K562 (cell line): Measurements from ENCODE around the gene OR7A10. TPM values are rescaled to one million over a fixed set of nuclear protein-coding genes. Genes with fewer than 3 reads are reported as not detected.

Source experiments
- BHLHE40 ChIP-seq: IDR thresholded peaks from 2 replicates; pipeline ENCODE4 v1.6.1; 2011; ENCODE audit warnings: low read length, improper control_type of control experiment
- CREM ChIP-seq: IDR thresholded peaks from 2 replicates; pipeline ENCODE4 v1.6.1; 2014; ENCODE audit warnings: antibody characterized with exemption, low read depth
- DMBX1 ChIP-seq: fragments of 250-450 bp; sonication (Bioruptor Pico); IDR thresholded peaks from 2 replicates; pipeline ENCODE4 v1.8.0; 2022; ENCODE audit warnings: inconsistent platforms, mild to moderate bottlenecking, moderate library complexity, borderline replicate concordance
- HNRNPUL1 ChIP-seq: fragments of 200-400 bp; formaldehyde crosslinking; IDR thresholded peaks from 2 replicates; pipeline ENCODE4 v1.6.1; 2017; ENCODE audit warnings: low read length
- KHSRP ChIP-seq: fragments of 450-650 bp; IDR thresholded peaks from 2 replicates; pipeline ENCODE4 v1.6.1; 2017
- NFXL1 ChIP-seq: fragments of 450-650 bp; formaldehyde crosslinking; IDR thresholded peaks from 2 replicates; pipeline ENCODE4 v1.4.0; 2021; ENCODE audit warnings: mild to moderate bottlenecking
- RB1 ChIP-seq: fragments of 450-650 bp; IDR thresholded peaks from 2 replicates; pipeline ENCODE4 v1.6.1; 2017; ENCODE audit warnings: low read depth, mild to moderate bottlenecking
- TCF7 ChIP-seq: sonication (generic); IDR thresholded peaks from 2 replicates; pipeline ENCODE4 v1.6.1; 2016; ENCODE audit warnings: antibody characterized with exemption, borderline replicate concordance
- YY1 ChIP-seq, 3 experiments: IDR thresholded peaks; 2 replicates each; pipeline ENCODE4 v1.6.1; 2011; ENCODE audit warnings: low read length in 2 of 3, mild to moderate bottlenecking in 2 of 3, moderate library complexity in 2 of 3, borderline replicate concordance in 1 of 3, control low read depth in 1 of 3, low read depth in 1 of 3; ENCODE audit not compliant: insufficient read depth in 3 of 3, insufficient replicate concordance in 2 of 3, control insufficient read depth in 1 of 3, insufficient read length in 1 of 3; ENCODE audit errors: extremely low read depth in 1 of 3
- ZBTB5 ChIP-seq: fragments of 450-650 bp; IDR thresholded peaks from 2 replicates; pipeline ENCODE4 v1.6.1; 2017; ENCODE audit warnings: antibody characterized with exemption
- ZFP1 ChIP-seq: fragments of 450-650 bp; formaldehyde crosslinking; IDR thresholded peaks from 2 replicates; pipeline ENCODE4 v1.4.0; 2020; ENCODE audit warnings: mild to moderate bottlenecking, mixed read lengths
- ZNF79 ChIP-seq: fragments of 250-450 bp; sonication (Bioruptor Pico); IDR thresholded peaks from 2 replicates; pipeline ENCODE4 v1.4.0; 2020; ENCODE audit warnings: low read depth, mild to moderate bottlenecking, moderate library complexity
- polyA plus RNA-seq, 8 experiments: library from polyadenylated mRNA; depleted of rRNA in 4 of 8; stranded (reverse) in 5 of 8; unstranded in 3 of 8; fragments of >200 nt; fragmentation: Nextera tagmentation in 2 of 8; fragmentation: Illumina TruSeq in 1 of 8; extraction: Ambion mirVana in 2 of 8; extraction: Trizol in 1 of 8; gene quantifications; 2 replicates each; pipeline versions ENCODE4 v1.2.1 to v1.2.3, GENCODE V29; 2011 to 2014; ENCODE audit warnings: inconsistent platforms in 1 of 8, missing spikeins in 1 of 8
- total RNA-seq, 7 experiments: library from RNA; depleted of rRNA in 6 of 7; stranded (reverse); fragments of >200 nt in 6 of 7; fragmentation: Illumina TruSeq in 2 of 7; extraction: Trizol in 2 of 7; gene quantifications; 2 replicates each; pipeline versions ENCODE4 v1.2.1 to v1.2.3, GENCODE V29; 2011 to 2021; ENCODE audit warnings: low replicate concordance in 1 of 7

OR7A10 gene
- total and polyA plus RNA-seq, 9 of the 15 experiments (the other 6 are each of a cell fraction or from before 2014, with no cell fraction given), result not detected

DNA sequence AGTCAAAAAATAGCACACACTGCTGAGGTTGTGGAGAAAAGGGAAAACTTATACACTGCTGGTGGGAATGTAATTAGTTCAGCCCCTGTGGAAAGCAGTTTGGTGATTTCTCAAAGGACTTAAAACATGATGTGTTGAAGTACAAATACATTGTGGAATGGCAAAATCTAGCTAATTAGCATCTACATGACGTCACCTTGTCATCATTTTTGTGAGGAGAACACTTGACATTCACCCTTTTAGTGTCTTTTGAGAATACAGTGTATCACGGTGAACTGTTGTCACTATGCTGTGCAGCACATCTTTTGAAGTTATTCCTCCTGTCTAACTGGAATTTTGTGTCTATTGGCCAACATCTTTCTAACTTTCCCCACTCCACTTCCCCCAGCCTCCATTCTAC lies 5.6 kb downstream of the OR7A10 start (continued):
- TF ChIP-seq ZFP1 (CRISPR knock-in tag), result no peak
- TF ChIP-seq ZBTB5, result no peak
- TF ChIP-seq ZNF79 (CRISPR knock-in tag), result no peak
- no peak for TF ChIP-seq BHLHE40
- TF ChIP-seq HNRNPUL1, result no peak
- TF ChIP-seq KHSRP, result no peak
- 0 out of 2 replicates have a peak, but pooled peaks have one; percentile 6 for TF ChIP-seq CREM
- no peak for TF ChIP-seq NFXL1 (CRISPR knock-in tag)
- no peak for TF ChIP-seq DMBX1 (CRISPR knock-in tag)
- TF ChIP-seq YY1 (IDR thresholded peaks at IDR 0.05; ENCODE audit: borderline replicate concordance in 1 of 3, control insufficient read depth in 1 of 3, extremely low read depth in 1 of 3, insufficient read depth in 3 of 3, insufficient read length in 1 of 3, insufficient replicate concordance in 2 of 3, low read depth in 1 of 3, low read length in 2 of 3), result no peak
- TF ChIP-seq TCF7, result no peak
- TF ChIP-seq RB1, result no peak
